ENCODE measurements around the gene OGDH. TPM values are rescaled to one million over a fixed set of nuclear protein-coding genes. Genes with fewer than 3 reads are reported as not detected.

OGDH gene
- total RNA-seq, 4 donors from 2014 or later = 88.3 to 246 (median 217) TPM

DNA sequence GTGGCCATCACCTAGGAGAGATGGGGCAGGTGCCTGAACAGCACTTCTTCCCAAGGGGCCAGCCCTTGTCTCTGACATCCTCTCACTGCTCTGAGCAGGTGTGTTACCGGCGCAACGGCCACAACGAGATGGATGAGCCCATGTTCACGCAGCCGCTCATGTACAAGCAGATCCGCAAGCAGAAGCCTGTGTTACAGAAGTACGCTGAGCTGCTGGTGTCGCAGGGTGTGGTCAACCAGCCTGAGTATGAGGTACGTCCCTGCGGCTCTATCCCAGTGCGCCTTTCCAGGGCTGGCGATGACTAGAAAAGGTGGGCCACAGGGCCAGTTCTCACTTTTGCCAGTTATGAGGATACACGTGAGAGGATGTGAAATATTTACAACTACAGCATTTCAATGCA lies 87.9 kb downstream of the OGDH start:
- DNase-seq = no peak
- peaks cover 0 to 94% (median 0%) of the 10 kb centered on the region in 3 donors for H3K36me3 ChIP-seq

GRCh38 chr7:44694766-44695165 lies 88.3 kb downstream of the OGDH start:
- H3K36me3 ChIP-seq = peaks cover 0 to 95% (median 0%) of the 10 kb centered on the region in 3 donors
- H3K9me3 ChIP-seq = no peaks in the 10 kb centered on the region
- H3K4me3 ChIP-seq = no peak overlapping the region
- no peak for DNase-seq
- H3K27me3 ChIP-seq = no peaks in the 10 kb centered on the region
- no peaks in the 10 kb centered on the region for H3K4me1 ChIP-seq
- no peak overlapping the region for H3K27ac ChIP-seq
- TF ChIP-seq CTCF (IDR thresholded peaks at IDR 0.05) (no peak), POLR2A (IDR thresholded peaks at IDR 0.05) (no peak)

More for the DNA sequence above, 87.9 kb downstream of the OGDH start:
- Histone ChIP-seq H3K4me3 (no peak overlapping the region), H3K4me1 (no peaks in the 10 kb centered on the region), H3K9me3 (no peaks in the 10 kb centered on the region), H3K27ac (no peak overlapping the region), H3K27me3 (no peaks in the 10 kb centered on the region)
- TF ChIP-seq CTCF (IDR thresholded peaks at IDR 0.05) (no peak), POLR2A (IDR thresholded peaks at IDR 0.05) (no peak)

GRCh38 chr7:44695756-44696155 lies 89.3 kb downstream of the OGDH start:
- no peaks in the 10 kb centered on the region for H3K9me3 ChIP-seq
- H3K4me1 ChIP-seq = no peaks in the 10 kb centered on the region
- H3K27ac ChIP-seq = no peak overlapping the region
- no peak overlapping the region for H3K4me3 ChIP-seq
- no peak for TF ChIP-seq CTCF (IDR thresholded peaks at IDR 0.05)
- no peak for TF ChIP-seq POLR2A (IDR thresholded peaks at IDR 0.05)
- no peak for DNase-seq
- H3K36me3 ChIP-seq = peaks cover 0 to 95% (median 0%) of the 10 kb centered on the region in 3 donors
- no peaks in the 10 kb centered on the region for H3K27me3 ChIP-seq

GRCh38 chr7:44696728-44697127 lies 90.3 kb downstream of the OGDH start:
- Histone ChIP-seq H3K36me3 (peaks cover 0 to 95% (median 0%) of the 10 kb centered on the region in 3 donors), H3K4me1 (no peaks in the 10 kb centered on the region), H3K9me3 (no peaks in the 10 kb centered on the region), H3K27me3 (no peaks in the 10 kb centered on the region), H3K4me3 (no peak overlapping the region), H3K27ac (no peak overlapping the region)
- no peak for DNase-seq
- TF ChIP-seq POLR2A (IDR thresholded peaks at IDR 0.05) (no peak), CTCF (IDR thresholded peaks at IDR 0.05) (no peak)

DNA sequence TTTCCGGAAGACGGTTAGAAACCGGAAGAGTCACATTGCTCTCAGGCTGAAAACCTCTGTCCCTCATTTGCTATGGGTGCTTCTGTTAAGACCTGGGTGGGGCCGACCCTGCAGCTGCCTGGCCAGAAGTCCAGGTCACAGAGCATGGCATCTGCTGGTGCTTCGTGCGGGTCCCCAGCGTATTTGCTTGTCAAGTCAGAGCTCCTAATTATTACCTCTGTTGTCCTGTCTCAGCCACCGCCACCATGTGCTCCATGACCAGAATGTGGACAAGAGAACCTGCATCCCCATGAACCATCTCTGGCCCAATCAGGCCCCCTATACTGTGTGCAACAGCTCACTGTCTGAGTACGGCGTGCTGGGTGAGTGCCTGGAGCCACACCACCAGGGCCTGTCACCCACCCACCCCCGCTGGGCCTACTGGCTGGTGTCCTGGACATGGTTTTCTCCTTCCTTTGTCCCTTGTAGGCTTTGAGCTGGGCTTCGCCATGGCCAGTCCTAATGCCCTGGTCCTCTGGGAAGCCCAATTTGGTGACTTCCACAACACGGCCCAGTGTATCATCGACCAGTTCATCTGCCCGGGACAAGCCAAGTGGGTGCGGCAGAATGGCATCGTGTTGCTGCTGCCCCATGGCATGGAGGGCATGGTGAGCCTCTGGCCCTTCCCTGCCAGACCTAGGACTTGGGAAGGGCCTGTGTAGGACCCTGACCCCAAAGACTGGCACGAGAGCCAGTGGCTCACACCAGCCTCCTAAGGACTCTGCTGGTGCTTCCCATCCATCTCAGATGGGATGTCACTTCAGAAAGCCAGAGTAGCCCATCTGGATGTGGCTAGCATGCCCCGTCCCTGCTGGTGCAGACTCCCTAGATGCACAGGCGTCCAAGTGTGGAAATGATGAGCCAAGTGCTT lies 91.0 kb downstream of the OGDH start:
- Histone ChIP-seq H3K4me1 (no peaks in the 10 kb centered on the region), H3K27me3 (no peaks in the 10 kb centered on the region), H3K4me3 (no peak overlapping the region), H3K27ac (no peak overlapping the region), H3K36me3 (peaks cover 0 to 97% (median 0%) of the 10 kb centered on the region in 3 donors), H3K9me3 (no peaks in the 10 kb centered on the region)
- DNase-seq = no peak
- TF ChIP-seq POLR2A (IDR thresholded peaks at IDR 0.05) (no peak), CTCF (IDR thresholded peaks at IDR 0.05) (no peak)

Measured in Peyer's patch (tissue), 4 donors.